Measurements from ENCODE around the gene SLC35G6.
"Not testable (repeated sequence)": the region's sequence is repeated elsewhere in the genome, so short reads cannot be mapped to it uniquely, and the experiment has no call there.

The SLC35G6 gene

GRCh38 chr17:7481275-7481674 is at the start of gene SLC35G6:
Gene SLC35G6, plus strand, starts transcription at chr17:7481446. Its CDS starts 71 bp downstream, at chr17:7481517.
- not testable (repeated sequence) for DNase-seq

DNA sequence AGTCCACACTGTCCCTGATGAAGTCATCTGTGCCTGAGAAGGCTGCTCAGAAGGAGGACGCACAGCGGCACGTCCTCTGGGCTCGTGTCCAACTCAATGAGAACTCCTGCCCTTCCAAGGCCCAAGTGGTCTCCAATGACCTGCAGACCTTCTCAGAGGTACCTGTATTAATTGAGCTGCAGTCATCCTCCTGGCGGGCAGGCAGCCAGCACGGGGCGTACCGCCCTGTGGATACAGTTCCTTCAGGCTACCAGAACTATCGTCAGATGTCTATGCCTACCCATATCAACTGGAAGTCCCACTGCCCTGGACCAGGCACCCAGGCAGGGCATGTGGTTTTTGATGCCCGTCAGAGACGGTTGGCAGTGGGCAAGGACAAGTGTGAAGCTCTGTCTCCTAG is 49.0 kb upstream of the SLC35G6 start:
- no peak for DNase-seq

- DNase-seq = peak; percentile 65
Observed at GRCh38 chr17:7435676-7436555, 45.3 kb upstream of the SLC35G6 start.

GRCh38 chr17:7436556-7437368 is 44.5 kb upstream of the SLC35G6 start:
- DNase-seq = peak; percentile 79

DNA sequence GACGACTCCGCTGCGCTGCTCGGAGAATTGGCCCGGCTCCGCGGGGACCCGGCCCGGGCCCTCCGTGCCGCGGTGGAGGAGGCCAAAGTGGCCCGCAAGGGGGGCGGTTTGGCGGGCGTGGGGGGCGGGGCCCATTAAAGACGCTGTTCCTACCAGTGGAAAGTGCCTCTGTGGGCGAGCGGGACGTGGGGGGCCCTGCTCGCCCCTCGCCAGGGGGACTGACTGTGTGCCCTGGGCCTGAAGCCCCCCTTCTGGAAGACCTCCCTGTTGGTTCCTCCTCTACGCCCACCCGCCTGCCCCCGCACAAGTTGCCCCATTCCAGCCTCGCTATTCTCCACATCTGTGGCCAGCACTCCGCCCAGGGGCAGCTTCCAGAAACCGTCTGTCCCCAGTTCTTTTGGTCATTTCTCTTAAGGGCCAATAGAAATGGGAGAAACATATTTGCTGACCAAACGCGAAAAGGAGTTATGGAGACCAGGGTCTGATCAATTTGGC is 43.8 kb upstream of the SLC35G6 start:
- no peak for DNase-seq

- no peak for DNase-seq
Observed at GRCh38 chr17:7437950-7438614, 43.2 kb upstream of the SLC35G6 start.

DNA sequence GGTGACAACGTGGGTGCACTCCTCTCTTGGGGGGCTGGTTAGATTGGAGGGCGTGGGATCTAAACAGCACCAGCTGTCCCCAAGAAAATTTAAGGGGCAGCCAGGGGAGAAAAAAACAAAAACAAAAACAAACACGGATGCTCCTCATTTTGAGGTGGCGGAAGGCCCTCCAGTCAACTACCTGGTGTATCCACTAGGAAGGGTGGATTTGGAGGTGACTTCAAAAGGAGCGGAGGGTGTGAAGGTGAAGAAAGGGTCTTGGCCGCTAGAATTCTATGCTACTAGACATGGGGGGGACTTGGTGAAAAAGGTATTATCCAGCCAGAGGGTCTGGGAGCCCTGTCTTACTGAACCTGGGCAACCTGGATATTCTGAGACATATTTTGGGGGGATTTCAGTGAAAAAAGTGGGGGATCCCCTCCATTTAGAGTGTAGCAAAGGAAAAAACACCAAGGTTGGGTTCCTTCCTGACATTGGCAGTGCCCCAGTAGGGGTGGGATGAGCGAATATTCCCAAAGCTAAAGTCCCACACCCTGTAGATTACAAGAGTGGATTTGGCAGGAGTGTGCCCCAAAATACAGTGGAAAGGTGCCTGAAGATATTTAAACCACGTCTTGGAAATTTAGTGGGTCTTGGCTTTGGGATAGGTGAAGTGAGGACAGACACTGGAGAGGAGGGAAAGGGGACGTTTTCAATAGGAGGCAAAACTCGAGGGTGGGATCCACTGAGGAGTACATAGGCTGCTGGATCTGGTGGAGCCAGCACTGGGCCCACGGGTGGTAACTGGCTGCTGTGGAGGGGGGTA is 42.4 kb upstream of the SLC35G6 start:
- DNase-seq = no peak

DNA sequence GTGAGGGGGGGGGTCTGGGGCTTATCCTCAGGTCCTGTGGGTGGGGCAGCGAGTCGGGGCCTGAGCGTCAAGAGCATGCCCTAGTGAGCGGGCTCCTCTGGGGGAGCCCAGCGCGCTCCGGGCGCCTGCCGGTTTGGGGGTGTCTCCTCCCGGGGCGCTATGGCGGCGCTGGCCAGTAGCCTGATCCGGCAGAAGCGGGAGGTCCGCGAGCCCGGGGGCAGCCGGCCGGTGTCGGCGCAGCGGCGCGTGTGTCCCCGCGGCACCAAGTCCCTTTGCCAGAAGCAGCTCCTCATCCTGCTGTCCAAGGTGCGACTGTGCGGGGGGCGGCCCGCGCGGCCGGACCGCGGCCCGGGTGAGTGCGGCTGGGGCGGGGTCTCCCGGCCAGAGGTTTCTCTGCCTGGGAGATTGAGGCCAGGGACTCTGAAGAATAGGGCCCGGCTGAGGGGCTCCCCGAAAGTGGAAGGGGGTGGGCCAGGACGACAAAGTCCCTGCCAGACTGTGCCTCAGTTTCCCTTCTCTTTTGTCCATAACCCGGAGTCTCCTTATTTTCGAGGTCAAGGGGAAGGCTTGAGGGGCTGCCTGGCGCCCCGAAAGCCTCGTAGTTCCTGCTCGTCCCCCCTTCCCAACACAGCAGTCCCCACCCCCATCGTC is 41.7 kb upstream of the SLC35G6 start, which contains the start of gene FGF11:
TSS of gene FGF11 (plus strand) at position 51 of the 651 bp plus-strand sequence. CDS start at position 160, 109 bp downstream.
- DNase-seq = no peak

GRCh38 chr17:7440113-7440833 is 41.0 kb upstream of the SLC35G6 start:
- DNase-seq = no peak

DNA sequence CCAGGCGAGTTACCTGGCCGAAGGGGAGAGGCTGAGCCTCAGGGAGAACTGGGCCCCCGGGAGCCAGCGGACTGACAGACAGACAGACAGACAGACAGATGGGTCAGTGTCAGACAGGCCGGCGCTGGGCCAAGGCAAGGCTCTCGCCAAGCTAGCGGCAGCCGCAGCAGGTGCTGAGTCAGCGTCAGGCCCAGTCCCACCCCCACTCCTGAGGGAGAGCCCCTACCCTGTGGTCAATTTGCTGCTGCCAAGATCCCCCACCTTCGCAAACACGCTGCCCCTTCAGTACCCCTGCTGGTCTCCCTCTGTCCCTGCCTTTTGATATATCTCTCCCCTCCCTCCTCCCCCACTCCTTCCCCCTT is 40.4 kb upstream of the SLC35G6 start:
- no peak for DNase-seq

- no peak for DNase-seq
Observed at GRCh38 chr17:7441266-7441665, 40.0 kb upstream of the SLC35G6 start.

DNA sequence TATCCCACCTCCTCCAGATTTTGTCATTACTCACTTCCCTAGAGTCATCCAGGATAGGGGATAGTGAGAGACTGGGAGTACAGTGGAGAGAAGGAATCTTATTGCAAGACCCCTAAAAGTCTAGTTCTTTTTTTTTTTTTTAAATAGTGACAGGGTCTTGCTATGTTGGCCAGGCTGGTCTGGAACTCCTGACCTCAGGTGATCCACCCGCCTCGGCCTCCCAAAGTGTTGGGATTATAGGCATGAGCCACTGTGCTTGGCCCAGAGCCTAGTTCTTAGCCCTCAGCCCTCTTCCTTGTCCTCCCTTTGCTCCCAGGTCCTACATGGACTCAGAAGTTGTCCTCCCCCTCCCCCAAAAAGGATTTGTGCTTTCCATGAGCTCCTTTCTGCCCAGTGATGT is 39.1 kb upstream of the SLC35G6 start:
- DNase-seq = no peak

GRCh38 chr17:7443499-7444485 is 37.5 kb upstream of the SLC35G6 start:
- DNase-seq = no peak

GRCh38 chr17:7444682-7445618 is 36.3 kb upstream of the SLC35G6 start, which contains the start of gene CHRNB1:
Gene CHRNB1, plus strand, starts transcription at chr17:7445061. Its CDS starts 67 bp downstream, at chr17:7445128.
- DNase-seq = no peak

- no peak for DNase-seq
Observed at GRCh38 chr17:7445619-7445968, 35.7 kb upstream of the SLC35G6 start.

DNA sequence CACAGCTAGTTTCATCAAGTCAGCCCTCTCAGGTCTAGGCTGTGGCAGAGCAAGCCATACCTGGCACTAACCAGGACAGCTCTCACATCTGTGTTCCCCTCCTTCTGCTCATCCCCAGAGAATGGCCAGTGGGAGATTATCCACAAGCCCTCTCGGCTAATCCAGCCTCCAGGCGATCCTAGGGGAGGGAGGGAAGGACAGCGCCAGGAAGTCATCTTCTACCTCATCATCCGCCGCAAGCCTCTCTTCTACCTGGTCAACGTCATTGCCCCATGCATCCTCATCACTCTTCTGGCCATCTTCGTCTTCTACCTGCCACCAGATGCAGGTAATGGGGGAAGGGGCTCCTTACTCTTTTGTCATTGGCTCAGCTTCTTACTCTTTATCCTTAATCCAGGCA is 32.8 kb upstream of the SLC35G6 start:
- DNase-seq = no peak

GRCh38 chr17:7459961-7460545 is 21.2 kb upstream of the SLC35G6 start:
- no peak for DNase-seq

Data from activated CD4-positive, CD25-positive, alpha-beta regulatory T cell treated with anti-CD3 and anti-CD28 coated beads, Interleukin-2, amount 50 U/mL, for 72 hours (primary cell).